Measurements from ENCODE around the gene OSBPL3.
A peak's percentile ranks its signal among the peaks of the same experiment; 100 is the strongest.

The OSBPL3 gene

GRCh38 chr7:24773646-24774045 is 206.3 kb downstream of the OSBPL3 start:
- Histone ChIP-seq H3K27me3 (ENCODE audit: low read depth) (no peaks in the 10 kb centered on the region), H3K4me1 (no peaks in the 10 kb centered on the region), H3K9me3 (no peaks in the 10 kb centered on the region), H3K36me3 (replicated peaks) (no peaks in the 10 kb centered on the region), H3K4me3 (no peak overlapping the region)
- in situ Hi-C loops (cut with MboI; ENCODE audit: low sequenced_read_pairs) = no loop called here
- DNase-seq (ENCODE audit: low spot score in 2 of 2) = no peak

GRCh38 chr7:24769851-24770250 is 210.1 kb downstream of the OSBPL3 start:
- no peak for DNase-seq (ENCODE audit: low spot score in 2 of 2)
- Histone ChIP-seq H3K4me1 (no peaks in the 10 kb centered on the region), H3K27me3 (ENCODE audit: low read depth) (no peaks in the 10 kb centered on the region), H3K4me3 (no peak overlapping the region), H3K9me3 (no peaks in the 10 kb centered on the region), H3K36me3 (replicated peaks) (no peaks in the 10 kb centered on the region)
- in situ Hi-C loops (cut with MboI; ENCODE audit: low sequenced_read_pairs) = no loop called here

GRCh38 chr7:24769014-24769830 is 210.8 kb downstream of the OSBPL3 start:
- Histone ChIP-seq H3K9me3 (no peaks in the 10 kb centered on the region), H3K4me3 (no peak overlapping the region), H3K36me3 (replicated peaks) (no peaks in the 10 kb centered on the region), H3K4me1 (no peaks in the 10 kb centered on the region), H3K27me3 (ENCODE audit: low read depth) (no peaks in the 10 kb centered on the region)
- DNase-seq (ENCODE audit: low spot score in 2 of 2) = no peak
- in situ Hi-C loops (cut with MboI; ENCODE audit: low sequenced_read_pairs) = no loop called here

- Histone ChIP-seq H3K36me3 (replicated peaks) (no peaks in the 10 kb centered on the region), H3K4me3 (no peak overlapping the region), H3K27me3 (ENCODE audit: low read depth) (peaks cover 2% of the 10 kb centered on the region; the same call in 1 of the 2 replicates), H3K9me3 (no peaks in the 10 kb centered on the region), H3K4me1 (no peaks in the 10 kb centered on the region)
- no peak for DNase-seq (ENCODE audit: low spot score in 2 of 2)
- in situ Hi-C loops (cut with MboI; ENCODE audit: low sequenced_read_pairs) = no loop called here
These were observed 212.0 kb downstream of the OSBPL3 start for GRCh38 chr7:24767878-24768569.

- no peak for DNase-seq (ENCODE audit: low spot score in 2 of 2)
- H3K27me3 ChIP-seq (ENCODE audit: low read depth) = peaks cover 2% of the 10 kb centered on the region; the same call in 1 of the 2 replicates
- H3K9me3 ChIP-seq = no peaks in the 10 kb centered on the region
- in situ Hi-C loops (cut with MboI; ENCODE audit: low sequenced_read_pairs) = no loop called here
- H3K4me3 ChIP-seq = no peak overlapping the region
- H3K4me1 ChIP-seq = no peaks in the 10 kb centered on the region
- H3K36me3 ChIP-seq (replicated peaks) = no peaks in the 10 kb centered on the region
These were observed 214.8 kb downstream of the OSBPL3 start for GRCh38 chr7:24764972-24765744.

GRCh38 chr7:24764011-24764410 is 216.0 kb downstream of the OSBPL3 start:
- Histone ChIP-seq H3K36me3 (replicated peaks) (no peaks in the 10 kb centered on the region), H3K4me1 (no peaks in the 10 kb centered on the region), H3K27me3 (ENCODE audit: low read depth) (peaks cover 2% of the 10 kb centered on the region; the same call in 1 of the 2 replicates), H3K4me3 (no peak overlapping the region), H3K9me3 (no peaks in the 10 kb centered on the region)
- in situ Hi-C loops (cut with MboI; ENCODE audit: low sequenced_read_pairs) = no loop called here
- no peak for DNase-seq (ENCODE audit: low spot score in 2 of 2)

- in situ Hi-C loops (cut with MboI; ENCODE audit: low sequenced_read_pairs) = no loop called here
- no peaks in the 10 kb centered on the region for H3K4me1 ChIP-seq
- no peaks in the 10 kb centered on the region for H3K36me3 ChIP-seq (replicated peaks)
- H3K27me3 ChIP-seq (ENCODE audit: low read depth) = peaks cover 2% of the 10 kb centered on the region; the same call in 1 of the 2 replicates
- no peaks in the 10 kb centered on the region for H3K9me3 ChIP-seq
- DNase-seq (ENCODE audit: low spot score in 2 of 2) = no peak
- H3K4me3 ChIP-seq = no peak overlapping the region
These were observed 216.6 kb downstream of the OSBPL3 start for GRCh38 chr7:24763303-24763901.

- Histone ChIP-seq H3K9me3 (no peaks in the 10 kb centered on the region), H3K4me3 (no peak overlapping the region), H3K27me3 (ENCODE audit: low read depth) (peaks cover 2% of the 10 kb centered on the region; the same call in 1 of the 2 replicates), H3K36me3 (replicated peaks) (no peaks in the 10 kb centered on the region), H3K4me1 (peaks cover 2% of the 10 kb centered on the region)
- DNase-seq (ENCODE audit: low spot score in 2 of 2) = no peak
- in situ Hi-C loops (cut with MboI; ENCODE audit: low sequenced_read_pairs) = no loop called here
These were observed 217.2 kb downstream of the OSBPL3 start for GRCh38 chr7:24762771-24763170.

GRCh38 chr7:24760968-24761367 is 219.0 kb downstream of the OSBPL3 start:
- peaks cover 2% of the 10 kb centered on the region; the same call in 1 of the 2 replicates for H3K27me3 ChIP-seq (ENCODE audit: low read depth)
- peaks cover 4% of the 10 kb centered on the region for H3K4me1 ChIP-seq
- no peaks in the 10 kb centered on the region for H3K9me3 ChIP-seq
- DNase-seq (ENCODE audit: low spot score in 2 of 2) = no peak
- H3K4me3 ChIP-seq = no peak overlapping the region
- in situ Hi-C loops (cut with MboI; ENCODE audit: low sequenced_read_pairs) = no loop called here
- H3K36me3 ChIP-seq (replicated peaks) = no peaks in the 10 kb centered on the region

GRCh38 chr7:24757353-24758275 is 222.4 kb downstream of the OSBPL3 start, which contains the start of gene GSDME:
Gene GSDME, minus strand, starts transcription at chr7:24757464. Its CDS starts 7,690 bp downstream, at chr7:24749774.
- no peaks in the 10 kb centered on the region for H3K9me3 ChIP-seq
- H3K4me1 ChIP-seq = peaks cover 4% of the 10 kb centered on the region
- peak; percentile 40 to 70 for DNase-seq (ENCODE audit: low spot score in 2 of 2)
- in situ Hi-C loops (cut with MboI; ENCODE audit: low sequenced_read_pairs) = no loop called here
- H3K27me3 ChIP-seq (ENCODE audit: low read depth) = no peaks in the 10 kb centered on the region
- H3K36me3 ChIP-seq (replicated peaks) = no peaks in the 10 kb centered on the region
- H3K4me3 ChIP-seq = peak within 1 kb of the TSS; percentile 58

GRCh38 chr7:24756545-24757352 is 223.2 kb downstream of the OSBPL3 start:
- peak overlapping the region; percentile 58 for H3K4me3 ChIP-seq
- in situ Hi-C loops (cut with MboI; ENCODE audit: low sequenced_read_pairs) = no loop called here
- peak in 1 of 2 experiments; percentile 34 for DNase-seq (ENCODE audit: low spot score in 2 of 2)
- no peaks in the 10 kb centered on the region for H3K36me3 ChIP-seq (replicated peaks)
- no peaks in the 10 kb centered on the region for H3K9me3 ChIP-seq
- peaks cover 4% of the 10 kb centered on the region for H3K4me1 ChIP-seq
- no peaks in the 10 kb centered on the region for H3K27me3 ChIP-seq (ENCODE audit: low read depth)

Measured in HAP-1 (cell line).